Activated CD4-positive, alpha-beta T cell treated with anti-CD3 and anti-CD28 coated beads, Interleukin-2, amount 10 ng/mL, durations not matched to agents 24 days and 14 days (primary cell): ENCODE measurements around the gene GSK3B. TPM values are rescaled to one million over a fixed set of nuclear protein-coding genes. Genes with fewer than 3 reads are reported as not detected.

ENCODE experiments used
- DNase-seq: peaks from one replicate; pipeline ENCODE4 v3.0.0; 2022
- H3K27ac Mint-ChIP-seq: one replicate; pipeline ENCODE4 v1.8.0; 2022; ENCODE audit warnings: mild to moderate bottlenecking, mixed read lengths
- H3K27me3 Mint-ChIP-seq: one replicate; pipeline ENCODE4 v1.8.0; 2022; ENCODE audit warnings: mixed read lengths
- H3K36me3 Mint-ChIP-seq: one replicate; pipeline ENCODE4 v1.8.0; 2022; ENCODE audit warnings: low read depth, mild to moderate bottlenecking, mixed read lengths
- H3K4me1 Mint-ChIP-seq: one replicate; pipeline ENCODE4 v1.8.0; 2021; ENCODE audit warnings: mixed read lengths
- H3K4me3 Mint-ChIP-seq: one replicate; pipeline ENCODE4 v1.8.0; 2022; ENCODE audit warnings: mild to moderate bottlenecking, moderate library complexity, mixed read lengths
- H3K9me3 Mint-ChIP-seq: one replicate; pipeline ENCODE4 v1.8.0; 2021; ENCODE audit warnings: mixed read lengths
- intact Hi-C: fragments of 100-400 bp; cut with micrococcal nuclease; formaldehyde crosslinking; loops from one replicate; pipeline ENCODE4 v1.15.1; 2023
- total RNA-seq: library from RNA; stranded (reverse); gene quantifications from 2 replicates; pipeline ENCODE4 v1.2.3, GENCODE V29; 2022

Gene GSK3B
- total RNA-seq, 1 donor from 2014 or later = 37.1 TPM

DNA sequence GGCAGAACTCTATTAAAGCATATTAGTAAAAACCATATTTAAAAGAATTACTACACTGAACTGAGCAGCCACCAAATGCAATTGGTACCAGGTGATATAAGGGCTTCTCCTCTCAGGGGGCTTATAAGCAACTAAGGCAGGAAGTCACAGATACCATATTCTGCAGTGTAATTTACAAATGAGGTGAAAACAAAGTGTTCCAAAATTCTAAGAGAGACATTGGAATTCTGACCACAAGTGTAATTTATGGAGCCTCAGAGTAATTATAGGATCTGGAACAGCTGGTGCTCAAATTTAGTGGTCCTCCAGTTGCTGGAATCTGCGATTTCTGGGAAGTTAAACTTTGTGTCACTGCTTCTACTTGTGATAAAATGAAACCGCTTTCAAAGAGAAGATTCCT lies 315.4 kb downstream of the GSK3B start:
- intact Hi-C loops = no loop called here
- Mint-ChIP-seq H3K27me3 (peaks cover 4% of the 10 kb centered on the region), H3K4me3 (no peak overlapping the region), H3K27ac (no peak overlapping the region), H3K4me1 (peaks cover 3% of the 10 kb centered on the region), H3K9me3 (peaks cover 6% of the 10 kb centered on the region), H3K36me3 (no peaks in the 10 kb centered on the region)
- DNase-seq = no peak

DNA sequence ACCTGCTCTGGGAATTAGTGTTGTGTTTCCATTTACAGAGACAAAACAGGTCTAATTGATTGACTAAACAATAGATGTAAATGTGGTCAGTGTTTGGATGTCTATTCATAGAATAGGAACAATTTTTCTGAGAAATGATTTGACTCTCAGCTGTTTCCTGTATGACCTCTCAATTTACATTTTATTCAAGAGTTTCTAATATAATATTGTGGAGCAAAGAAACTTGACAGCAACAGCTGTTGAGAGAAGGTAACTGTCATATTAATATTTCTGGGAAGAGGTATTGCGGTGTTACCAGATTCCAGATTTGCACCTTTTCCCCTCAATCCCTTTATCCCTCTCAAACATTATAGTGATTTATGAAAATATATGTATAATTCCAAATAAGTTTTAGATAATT lies 316.1 kb downstream of the GSK3B start:
- DNase-seq = no peak
- H3K27me3 Mint-ChIP-seq = peaks cover 7% of the 10 kb centered on the region
- peaks cover 6% of the 10 kb centered on the region for H3K9me3 Mint-ChIP-seq
- H3K4me3 Mint-ChIP-seq = no peak overlapping the region
- intact Hi-C loops = no loop called here
- H3K36me3 Mint-ChIP-seq = no peaks in the 10 kb centered on the region
- no peak overlapping the region for H3K27ac Mint-ChIP-seq
- H3K4me1 Mint-ChIP-seq = peaks cover 3% of the 10 kb centered on the region

- peaks cover 18% of the 10 kb centered on the region for H3K27me3 Mint-ChIP-seq
- H3K9me3 Mint-ChIP-seq = peaks cover 6% of the 10 kb centered on the region
- H3K36me3 Mint-ChIP-seq = no peaks in the 10 kb centered on the region
- no peak overlapping the region for H3K4me3 Mint-ChIP-seq
- H3K4me1 Mint-ChIP-seq = peaks cover 3% of the 10 kb centered on the region
- intact Hi-C loops = no loop called here
- no peak overlapping the region for H3K27ac Mint-ChIP-seq
- DNase-seq = no peak
These were observed 317.9 kb downstream of the GSK3B start for GRCh38 chr3:119776304-119776703.

GRCh38 chr3:119774444-119774843 lies 319.8 kb downstream of the GSK3B start:
- H3K4me1 Mint-ChIP-seq = no peaks in the 10 kb centered on the region
- H3K27ac Mint-ChIP-seq = no peak overlapping the region
- peaks cover 21% of the 10 kb centered on the region for H3K27me3 Mint-ChIP-seq
- H3K4me3 Mint-ChIP-seq = no peak overlapping the region
- H3K36me3 Mint-ChIP-seq = no peaks in the 10 kb centered on the region
- peaks cover 6% of the 10 kb centered on the region for H3K9me3 Mint-ChIP-seq
- DNase-seq = no peak
- intact Hi-C loops = no loop called here

Other genes with a start within 250 kb of the GSK3B start
- gene GPR156, start 190.8 kb upstream of the GSK3B start, total RNA-seq = 0.12 TPM in 1 of 2 replicates, not detected in the other